Stimulated activated CD4-positive, alpha-beta T cell treated with anti-CD3 and anti-CD28 coated beads, Interleukin-12 subunit alpha, Interleukin-12 subunit beta, amount 100 ng/mL, for 24 hours (primary cell): Measurements from ENCODE around the gene NSA2.

ENCODE experiments used
- DNase-seq, 2 experiments: peaks; one replicate each; pipeline ENCODE4 v3.0.0-alpha.2; 2020; ENCODE audit warnings: low read depth in 2 of 2

Gene NSA2

GRCh38 chr5:74816875-74817274 is 49.8 kb downstream of the NSA2 start:
- DNase-seq, result no peak

- DNase-seq, result no peak
Measured at GRCh38 chr5:74822288-74822687, 55.2 kb downstream of the NSA2 start.

GRCh38 chr5:74829413-74829812 is 62.4 kb downstream of the NSA2 start:
- no peak for DNase-seq
